GM21526 (cell line): ENCODE data around the gene RAB21.

Experiments
- ATAC-seq: cut with Tn5 transposase; IDR thresholded peaks from one replicate; pipeline ENCODE4 v1.9.1; 2021; ENCODE audit warnings: moderate library complexity; ENCODE audit not compliant: unreplicated experiment, low FRiP score

Gene RAB21, protein sequence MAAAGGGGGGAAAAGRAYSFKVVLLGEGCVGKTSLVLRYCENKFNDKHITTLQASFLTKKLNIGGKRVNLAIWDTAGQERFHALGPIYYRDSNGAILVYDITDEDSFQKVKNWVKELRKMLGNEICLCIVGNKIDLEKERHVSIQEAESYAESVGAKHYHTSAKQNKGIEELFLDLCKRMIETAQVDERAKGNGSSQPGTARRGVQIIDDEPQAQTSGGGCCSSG

DNA sequence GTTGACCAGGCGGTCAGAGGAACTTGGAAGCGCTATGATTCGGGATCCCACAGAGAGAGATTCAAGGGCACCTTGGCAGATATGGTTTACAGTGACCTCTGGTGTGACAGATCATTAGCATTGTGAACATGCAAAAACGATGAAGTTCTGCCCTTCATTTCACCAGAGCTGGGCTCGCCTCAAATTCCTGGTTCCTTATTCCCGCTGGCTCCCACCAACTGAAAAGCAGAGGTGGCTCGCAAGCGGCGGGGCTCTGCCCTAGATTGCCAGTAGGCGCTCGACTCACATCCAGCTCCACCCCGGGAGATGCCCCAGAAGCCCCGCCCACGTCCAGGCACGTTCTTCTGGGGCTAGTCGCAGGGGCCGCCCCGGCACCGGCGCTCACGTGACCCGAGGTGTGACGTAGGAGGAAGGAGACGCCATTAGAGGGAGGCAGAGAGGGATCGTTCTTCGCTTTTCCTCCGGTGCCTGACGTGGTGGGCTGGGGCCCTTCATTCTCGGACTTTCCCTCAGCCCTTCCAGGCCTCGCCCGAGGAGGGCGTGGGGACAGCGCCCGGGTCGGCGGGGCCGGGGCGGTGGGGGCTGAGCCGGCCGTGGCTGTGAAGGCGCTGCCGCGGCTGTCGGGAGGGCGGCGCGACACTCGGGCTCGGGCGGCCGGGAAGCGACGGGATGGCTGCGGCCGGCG, at the start of gene RAB21:
Gene RAB21 (plus strand): TSS at position 403 of the 685 bp plus-strand sequence. CDS start 267 bp downstream, at position 670.
- peak; percentile 98 for ATAC-seq

DNA sequence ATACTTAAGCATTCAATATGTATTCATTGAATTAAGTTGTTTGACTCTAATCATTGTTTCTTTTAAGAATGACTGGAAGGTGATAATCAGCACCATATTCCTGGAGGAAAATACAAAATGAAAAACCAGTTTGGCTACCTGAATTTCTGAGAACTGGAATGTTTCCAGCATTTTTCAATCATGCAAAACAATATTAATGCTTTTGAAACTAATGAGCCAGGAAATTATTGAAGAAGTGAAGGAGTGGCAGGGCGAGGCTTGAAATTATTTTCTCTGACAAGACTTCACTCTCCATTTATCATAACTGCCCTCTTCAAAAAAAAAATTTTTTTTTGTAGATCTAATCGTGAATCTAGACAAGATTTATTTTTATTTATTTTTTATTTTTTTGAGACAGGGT, 49.7 kb upstream of the RAB21 start:
- ATAC-seq: no peak

DNA sequence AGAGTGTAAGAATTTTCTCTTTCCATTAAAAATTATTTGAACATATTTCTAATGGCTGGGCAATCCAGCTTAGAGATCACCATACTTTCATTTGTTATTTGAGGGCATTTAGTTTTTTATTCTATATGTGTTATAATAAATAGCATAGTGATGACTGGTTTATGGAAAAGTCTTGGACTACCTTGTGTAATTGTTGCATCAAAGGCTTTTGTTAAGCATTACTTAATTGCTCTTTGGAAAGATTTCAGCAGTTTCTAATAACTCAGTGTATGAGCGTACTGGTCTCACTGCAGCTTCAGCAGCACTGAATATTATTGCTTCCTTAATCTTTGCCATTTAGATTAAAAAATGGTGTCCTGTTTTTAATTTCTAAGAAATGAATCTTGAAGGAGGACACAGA, 46.0 kb upstream of the RAB21 start:
- ATAC-seq: no peak

DNA sequence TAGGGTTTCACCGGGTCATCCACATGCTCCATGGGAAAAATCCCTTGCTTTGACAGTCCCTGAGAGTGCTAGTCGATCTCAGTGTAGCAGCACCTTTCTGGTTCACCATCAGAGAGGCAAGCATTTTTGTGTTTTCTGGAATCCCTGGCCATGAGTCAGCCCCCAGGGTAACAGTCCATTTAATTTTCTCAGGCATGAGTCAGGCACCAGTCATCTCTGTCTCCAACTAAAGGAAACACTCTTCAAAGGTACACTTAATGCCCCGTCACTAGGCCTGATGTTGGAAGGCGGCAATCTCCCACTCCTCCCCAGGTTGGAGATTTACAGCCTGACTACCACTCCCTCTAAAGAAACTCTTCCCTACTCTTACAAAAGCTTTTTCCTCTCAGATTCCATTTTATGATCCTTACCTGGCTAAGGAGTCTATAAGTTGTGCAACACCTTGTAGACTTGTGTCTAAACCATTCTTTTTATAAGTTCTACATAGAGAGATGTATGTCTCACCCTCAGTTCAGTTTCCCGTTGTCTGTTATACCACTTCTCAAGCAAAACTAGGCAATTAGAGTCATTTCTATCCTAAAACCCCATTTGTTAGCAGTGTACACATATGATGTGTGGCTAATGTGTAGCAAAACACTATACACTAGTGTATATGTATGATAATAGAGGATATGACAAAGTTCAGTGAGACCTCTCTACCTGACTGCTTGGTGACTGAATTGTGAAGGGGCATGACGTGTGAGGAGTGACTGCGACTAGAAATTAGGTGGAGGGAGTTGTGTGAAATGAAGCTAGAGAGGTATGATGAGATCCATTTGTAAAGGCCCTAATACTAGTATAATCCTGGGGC, 44.2 kb upstream of the RAB21 start:
- ATAC-seq: no peak

DNA sequence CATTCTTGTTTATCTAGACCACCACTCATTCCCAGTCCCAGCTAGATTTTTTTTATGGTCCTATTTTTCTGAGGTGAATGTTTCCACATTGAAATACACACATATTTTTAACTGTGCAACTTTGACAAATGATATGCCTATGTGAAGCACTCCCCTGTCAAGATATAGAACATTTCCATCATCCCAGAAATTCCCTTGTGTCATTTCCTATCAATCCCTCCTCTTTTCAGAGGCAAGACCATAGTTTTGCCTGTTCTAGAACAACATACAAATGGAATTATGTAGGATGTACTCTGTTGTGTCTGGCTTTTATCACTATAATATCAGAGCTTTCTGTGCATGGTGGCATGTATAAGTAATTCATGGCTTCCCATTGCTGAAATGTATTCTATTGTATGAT, 36.1 kb upstream of the RAB21 start:
- no peak for ATAC-seq

DNA sequence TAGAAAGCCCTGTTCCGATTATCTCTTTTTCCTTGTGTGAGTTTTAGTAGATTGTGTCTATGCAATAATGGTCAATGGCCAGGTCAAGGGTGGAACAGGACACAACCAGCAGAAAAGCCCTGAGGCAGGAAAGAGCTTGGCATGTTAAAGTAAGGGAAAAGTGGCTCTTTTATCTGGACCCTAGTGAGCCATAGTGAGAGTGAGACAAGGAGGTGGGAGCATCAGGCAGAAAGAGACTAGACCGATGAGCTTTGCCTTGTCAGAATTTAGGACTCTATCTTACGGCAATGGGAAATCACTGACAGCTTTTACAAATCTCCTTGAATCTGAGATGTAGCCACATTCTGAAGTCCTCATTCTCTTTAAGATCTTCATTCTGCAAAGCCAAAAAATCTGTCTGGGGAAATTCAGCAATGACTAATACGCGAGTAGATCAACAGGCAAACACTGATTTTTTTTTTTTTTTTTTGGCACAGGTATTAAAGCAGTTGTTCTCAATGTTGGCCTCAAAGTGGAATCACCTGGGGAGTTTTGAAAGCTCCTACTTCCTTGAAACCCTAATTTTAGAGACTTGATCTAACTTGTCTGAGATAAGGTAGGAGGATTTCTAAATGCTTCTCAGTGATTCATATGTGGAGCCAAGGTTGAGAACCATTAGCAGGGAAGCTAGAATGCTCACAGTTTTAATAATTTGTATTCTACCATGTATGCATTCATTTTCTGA, 34.9 kb upstream of the RAB21 start:
- ATAC-seq: no peak

DNA sequence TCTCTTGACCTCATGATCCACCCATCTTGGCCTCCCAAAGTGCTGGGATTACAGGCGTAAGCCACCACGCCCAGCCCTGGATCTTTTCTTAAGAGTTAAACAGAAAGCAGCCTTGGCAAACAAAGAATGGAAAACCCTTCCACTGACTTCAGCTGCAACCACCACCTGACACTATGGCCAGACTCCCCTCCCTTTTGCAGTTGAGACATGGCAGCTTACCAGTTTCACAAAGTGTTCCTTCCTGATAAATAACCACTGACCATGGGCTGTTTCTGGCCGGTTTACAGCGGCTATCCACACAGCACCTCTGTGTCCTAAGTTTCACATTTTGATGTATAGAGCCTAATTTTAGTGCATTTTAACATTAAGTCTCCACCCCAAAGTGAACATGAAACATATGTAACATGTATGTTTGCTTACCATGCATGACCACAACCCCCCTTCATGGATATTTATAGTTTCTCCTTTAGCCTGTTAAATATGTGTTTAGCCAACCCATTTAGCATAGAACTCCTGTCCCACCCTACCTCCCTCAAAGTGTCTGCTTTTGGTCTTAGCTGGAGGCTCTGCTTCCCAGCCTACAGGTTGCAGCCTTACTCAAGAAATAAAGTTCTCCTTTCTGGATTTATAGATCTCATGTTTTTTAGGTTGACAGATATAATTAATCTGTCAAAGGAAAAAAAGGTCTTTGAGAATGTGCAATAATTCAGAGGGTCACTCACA, 32.7 kb upstream of the RAB21 start:
- no peak for ATAC-seq

DNA sequence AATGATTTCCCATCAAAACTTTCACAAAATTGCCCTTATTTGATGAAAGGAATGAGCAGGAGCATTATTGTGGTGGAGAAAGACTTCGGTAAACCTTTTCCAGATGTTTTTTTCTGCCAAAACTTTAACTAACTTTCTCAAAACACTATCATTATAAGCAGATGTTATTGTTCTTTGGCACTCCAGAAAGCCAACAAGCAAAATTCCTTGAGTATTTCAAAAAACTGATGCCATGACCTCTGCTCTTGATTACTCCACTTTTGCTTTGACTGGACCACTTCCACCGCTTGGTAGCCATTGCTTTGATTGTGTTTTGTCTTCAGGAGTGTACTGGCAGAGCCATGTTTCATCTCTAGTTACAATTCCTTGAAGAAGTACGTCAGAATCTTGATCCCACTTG, 29.7 kb upstream of the RAB21 start:
- no peak for ATAC-seq

DNA sequence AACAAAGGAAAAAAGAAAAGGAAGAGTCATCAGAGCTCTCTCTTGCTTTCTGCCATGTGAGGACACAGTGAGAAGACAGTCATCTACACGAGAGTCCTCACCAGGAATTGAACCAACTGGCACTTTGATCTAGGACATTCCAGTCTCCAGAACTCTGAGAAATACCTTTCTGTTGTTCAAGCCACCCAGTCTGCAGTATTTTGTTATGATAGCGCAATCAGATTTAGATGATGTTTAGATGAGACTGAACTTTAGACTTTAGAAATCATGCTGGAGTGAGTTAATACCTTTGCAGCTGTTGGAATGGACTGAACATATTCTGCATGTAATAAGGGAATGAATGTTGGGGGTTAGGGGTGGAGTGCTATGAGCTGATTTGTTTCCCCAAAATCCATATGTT, 28.1 kb upstream of the RAB21 start:
- ATAC-seq: no peak

DNA sequence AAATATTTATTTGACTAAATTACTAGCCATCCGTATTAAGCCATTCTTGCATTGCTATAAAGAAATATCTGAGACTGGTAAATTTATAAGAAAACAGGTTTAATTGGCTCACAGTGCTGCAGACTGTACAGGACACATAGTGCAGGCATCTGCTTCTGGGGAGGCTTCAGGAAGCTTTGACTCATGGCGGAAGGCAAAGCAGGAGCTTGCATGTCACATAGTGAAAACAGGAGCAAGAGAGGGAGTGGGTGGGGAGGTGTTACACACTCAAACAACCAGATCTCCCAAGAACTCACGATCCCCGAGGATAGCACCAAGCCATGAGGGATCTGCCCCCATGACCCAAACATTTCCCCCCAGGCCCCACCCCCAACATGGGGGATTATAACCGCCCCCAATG, 26.7 kb upstream of the RAB21 start:
- no peak for ATAC-seq

DNA sequence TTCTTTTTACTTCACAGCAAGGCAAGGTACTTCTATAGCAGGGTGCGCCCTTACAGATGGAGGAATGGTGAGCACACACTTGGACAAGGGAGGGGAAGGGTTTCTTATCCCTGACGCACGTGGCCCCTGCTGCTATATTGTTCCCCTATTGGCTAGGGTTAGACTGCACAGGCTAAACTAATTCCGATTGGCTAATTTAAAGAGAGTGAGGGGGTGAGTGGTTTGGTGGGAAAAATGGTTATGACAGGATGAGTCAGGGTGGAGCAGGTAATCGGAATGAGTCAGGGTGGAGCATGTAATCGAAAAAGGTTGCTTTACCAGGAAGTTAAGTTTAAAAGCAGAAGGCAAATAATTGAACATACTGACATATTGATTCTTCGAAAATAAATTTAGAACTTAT, 23.7 kb upstream of the RAB21 start:
- no peak for ATAC-seq

DNA sequence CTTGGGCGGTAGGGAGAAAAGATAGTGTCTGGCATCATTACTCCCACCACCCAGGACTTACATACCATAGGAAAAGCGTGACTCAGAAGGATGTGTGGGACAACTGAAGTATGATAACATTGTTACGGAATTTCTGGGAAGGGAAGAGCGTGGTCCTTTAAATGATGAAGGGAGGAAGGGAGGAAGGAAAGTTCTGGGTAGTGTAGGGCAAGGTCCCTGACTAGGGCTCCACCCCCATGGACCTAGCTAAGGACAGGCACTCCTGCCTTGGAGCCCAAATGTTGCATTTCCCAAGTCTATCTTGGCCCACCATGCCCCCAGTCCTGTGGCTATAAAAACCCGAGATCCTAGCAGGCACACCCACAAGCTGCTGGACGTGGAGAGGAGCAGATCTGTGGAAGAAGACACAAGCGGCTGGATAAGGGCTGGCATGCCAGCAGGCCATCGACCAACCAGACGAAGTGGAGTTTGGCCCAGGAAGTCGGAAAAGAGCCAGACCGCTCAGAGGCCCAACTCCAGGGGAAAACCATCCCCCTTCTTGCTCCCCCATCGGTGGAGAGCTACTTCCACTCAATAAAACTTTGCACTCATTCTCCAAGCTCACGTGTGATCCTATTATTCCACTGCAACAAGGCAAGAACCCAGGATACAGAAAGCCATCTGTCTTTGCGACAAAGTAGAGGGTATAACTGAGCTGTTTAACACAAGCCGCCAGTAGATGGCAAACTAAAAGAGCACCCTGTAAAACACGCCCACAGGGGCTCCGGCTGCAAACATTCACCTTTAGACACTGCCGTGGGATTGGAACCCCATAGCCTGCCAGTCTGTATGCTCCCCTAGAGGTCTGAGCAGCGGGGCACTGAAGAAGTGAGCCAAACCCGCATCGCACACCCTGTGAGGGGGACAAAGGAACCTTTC, 23.0 kb upstream of the RAB21 start:
- no peak for ATAC-seq

DNA sequence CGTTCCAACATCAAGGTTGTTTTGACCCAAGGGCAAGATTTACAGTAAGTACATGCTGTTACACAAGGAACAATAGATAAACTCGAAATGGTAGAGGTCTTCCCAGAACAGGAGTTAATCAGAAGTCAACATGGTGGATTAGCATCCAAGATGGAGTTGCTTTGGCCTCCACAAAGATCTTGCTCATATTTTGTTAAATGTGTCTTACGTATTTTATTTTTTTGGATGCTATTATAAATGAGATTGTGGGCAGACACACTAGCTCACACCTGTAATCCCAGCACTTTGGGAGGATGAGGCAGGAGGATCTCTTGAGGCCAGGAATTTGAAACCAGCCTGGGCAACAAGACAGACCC, 22.3 kb upstream of the RAB21 start:
- ATAC-seq: no peak

DNA sequence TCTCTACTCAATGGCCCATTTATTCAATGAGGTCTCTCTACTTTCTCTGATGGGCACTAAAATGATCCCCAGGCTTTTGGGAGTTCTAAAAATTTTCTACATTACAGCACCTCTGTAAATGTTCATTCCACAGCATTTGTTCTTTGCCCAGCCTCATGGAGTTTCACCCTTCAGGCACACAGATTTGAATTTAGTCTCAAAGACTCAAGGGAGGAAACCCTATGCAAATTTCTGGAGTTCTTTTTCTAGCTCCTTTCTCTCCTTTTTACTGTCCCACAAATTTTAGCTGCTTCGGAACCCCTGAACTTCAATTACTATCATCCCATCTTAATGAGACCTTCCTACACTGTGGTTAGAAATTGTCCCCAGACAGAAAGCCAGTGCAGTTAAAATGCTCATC, 17.5 kb upstream of the RAB21 start:
- ATAC-seq: no peak

DNA sequence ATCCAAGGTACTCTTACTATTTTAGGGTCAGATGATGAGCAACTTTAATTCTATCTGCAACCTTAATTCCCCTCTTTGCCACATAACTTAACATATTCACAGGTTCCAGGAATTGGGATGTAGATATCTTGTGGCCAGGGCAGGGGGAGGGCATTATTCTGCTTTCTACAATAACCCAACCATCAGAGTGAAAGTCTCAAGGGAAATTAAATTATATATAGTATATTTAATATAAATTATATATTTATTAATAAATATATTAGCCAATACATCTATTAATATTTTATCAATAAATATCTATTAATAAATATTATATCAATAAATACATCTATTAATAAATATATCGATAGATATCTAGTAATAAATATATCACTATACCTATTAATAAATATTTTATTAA, 11.7 kb upstream of the RAB21 start:
- ATAC-seq: no peak

DNA sequence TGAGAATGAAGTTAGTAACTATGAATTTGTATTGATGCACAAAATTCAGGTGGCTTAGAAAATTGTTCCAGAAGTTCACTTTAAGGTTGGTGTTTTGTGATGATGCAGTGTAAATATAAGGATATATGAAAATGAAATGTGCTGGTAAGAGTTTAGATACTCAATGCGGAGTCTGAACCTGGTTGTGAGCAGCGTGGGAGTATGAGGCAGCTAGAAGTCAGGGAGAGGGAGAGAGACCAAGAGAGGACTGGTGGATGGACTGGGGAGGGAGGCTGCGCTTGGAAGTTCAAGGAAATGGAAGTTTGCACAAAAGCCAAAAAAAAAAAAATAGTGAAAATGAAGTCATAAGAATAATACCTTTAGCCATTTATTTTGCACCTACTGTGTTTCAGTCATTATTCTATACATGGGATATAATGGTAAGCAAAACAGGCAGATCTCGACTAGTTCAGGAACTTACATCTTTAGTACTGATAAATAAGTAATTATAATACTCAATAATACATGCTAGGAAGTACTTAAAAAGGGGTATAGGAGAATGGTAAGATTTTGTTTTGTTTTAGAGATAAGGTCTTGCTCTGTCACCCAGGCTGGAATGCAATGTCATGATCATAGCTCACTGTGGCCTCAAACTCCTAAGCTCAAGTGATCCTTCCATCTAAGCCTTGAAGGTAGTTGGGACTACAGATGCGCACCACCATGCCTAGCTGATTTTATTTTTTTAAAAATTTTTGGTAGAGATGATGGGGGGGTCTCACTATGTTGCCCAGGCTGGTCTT, 10.0 kb upstream of the RAB21 start:
- no peak for ATAC-seq

DNA sequence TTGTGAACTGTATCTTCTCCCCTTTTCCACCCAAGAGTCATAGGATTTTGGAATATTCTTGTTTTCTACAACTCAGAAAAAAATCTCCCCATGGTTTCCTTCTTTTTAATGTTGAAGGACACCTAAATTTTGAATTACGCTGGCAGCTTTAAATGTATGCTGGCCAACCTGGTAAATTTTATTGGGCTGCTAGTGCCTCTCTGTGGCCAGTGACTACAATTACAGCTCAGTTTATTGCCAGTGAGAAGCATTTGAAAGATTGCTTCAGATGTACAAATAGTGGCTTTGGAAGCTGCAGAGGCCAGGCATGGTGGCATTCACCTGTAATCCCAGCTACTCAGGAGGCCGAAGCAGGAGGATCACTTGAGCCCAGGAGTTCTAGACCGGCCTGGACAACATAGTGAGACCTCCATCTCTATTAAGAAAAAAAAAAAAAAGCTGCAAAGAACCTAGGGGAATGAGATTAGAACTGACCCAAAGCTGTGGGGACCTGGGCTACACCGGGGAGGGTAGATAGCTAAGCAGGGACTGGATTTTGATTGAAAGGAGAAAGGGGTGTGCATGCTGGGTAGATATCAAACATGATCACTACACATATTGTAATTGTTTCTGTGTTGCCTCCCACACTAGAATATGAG, 7.6 kb upstream of the RAB21 start:
- peak; percentile 88 for ATAC-seq
